GM18519 (cell line): Measurements from ENCODE around the gene LRRC38.
A peak's percentile ranks its signal among the peaks of the same experiment; 100 is the strongest.

Experiments used
- ATAC-seq: cut with Tn5 transposase; IDR thresholded peaks from one replicate; pipeline ENCODE4 v1.9.1; 2021; ENCODE audit warnings: mild to moderate bottlenecking, moderate library complexity; ENCODE audit not compliant: unreplicated experiment, low FRiP score

LRRC38 gene

GRCh38 chr1:13517193-13517812 lies 3.5 kb upstream of the LRRC38 start:
- no peak for ATAC-seq

- no peak for ATAC-seq
Observed at GRCh38 chr1:13516606-13517005, 2.8 kb upstream of the LRRC38 start.

GRCh38 chr1:13514821-13515220 lies 1.0 kb upstream of the LRRC38 start:
- ATAC-seq: no peak

- ATAC-seq: no peak
Observed at GRCh38 chr1:13513063-13513894, 524 bp downstream of the LRRC38 start.

GRCh38 chr1:13512472-13512871 lies 1.3 kb downstream of the LRRC38 start:
- ATAC-seq: no peak

- no peak for ATAC-seq
Observed at GRCh38 chr1:13510499-13510898, 3.3 kb downstream of the LRRC38 start.

- no peak for ATAC-seq
Observed at GRCh38 chr1:13507075-13507474, 6.7 kb downstream of the LRRC38 start.

GRCh38 chr1:13505020-13505419 lies 8.8 kb downstream of the LRRC38 start:
- no peak for ATAC-seq

- ATAC-seq: no peak
Observed at GRCh38 chr1:13500806-13501205, 13.0 kb downstream of the LRRC38 start.

GRCh38 chr1:13499422-13499821 lies 14.4 kb downstream of the LRRC38 start:
- ATAC-seq: no peak

- ATAC-seq: no peak
Observed at GRCh38 chr1:13498553-13498952, 15.2 kb downstream of the LRRC38 start.

GRCh38 chr1:13495186-13495585 lies 18.6 kb downstream of the LRRC38 start:
- ATAC-seq: no peak

GRCh38 chr1:13494712-13495111 lies 19.1 kb downstream of the LRRC38 start:
- ATAC-seq: no peak

GRCh38 chr1:13494025-13494424 lies 19.8 kb downstream of the LRRC38 start:
- ATAC-seq: peak; percentile 84

GRCh38 chr1:13492711-13493110 lies 21.1 kb downstream of the LRRC38 start:
- ATAC-seq: no peak

- no peak for ATAC-seq
Observed at GRCh38 chr1:13487957-13488356, 25.8 kb downstream of the LRRC38 start.

GRCh38 chr1:13487143-13487868 lies 26.5 kb downstream of the LRRC38 start:
- ATAC-seq: no peak

- no peak for ATAC-seq
Observed at GRCh38 chr1:13483946-13484345, 29.9 kb downstream of the LRRC38 start.

GRCh38 chr1:13482600-13482999 lies 31.2 kb downstream of the LRRC38 start:
- no peak for ATAC-seq

GRCh38 chr1:13479171-13479856 lies 34.5 kb downstream of the LRRC38 start:
- ATAC-seq: no peak

GRCh38 chr1:13478692-13479091 lies 35.1 kb downstream of the LRRC38 start:
- ATAC-seq: no peak
